Skeletal muscle tissue (tissue), 4 donors: Measurements from ENCODE around the gene JMJD4. TPM values are rescaled to one million over a fixed set of nuclear protein-coding genes. Genes with fewer than 3 reads are reported as not detected.

Experiments
- H3K27ac ChIP-seq: one replicate; pipeline ENCODE4 v1.7.0; 2013; ENCODE audit warnings: mild to moderate bottlenecking, low read depth, low read length, inconsistent platforms
- H3K27me3 ChIP-seq, 3 donors: one replicate each; pipeline ENCODE4 v1.7.0; 2013; ENCODE audit warnings: low read length in 3 of 3; ENCODE audit not compliant: control insufficient read depth in 3 of 3, insufficient read depth in 3 of 3
- H3K36me3 ChIP-seq, 3 donors: one replicate each; pipeline ENCODE4 v1.7.0; 2013; ENCODE audit warnings: low read length in 3 of 3; ENCODE audit not compliant: control insufficient read depth in 3 of 3, insufficient read depth in 3 of 3
- H3K4me1 ChIP-seq, 3 donors: one replicate each; pipeline ENCODE4 v1.7.0; 2013; ENCODE audit warnings: low read length in 3 of 3, mild to moderate bottlenecking in 3 of 3; ENCODE audit not compliant: control insufficient read depth in 3 of 3, insufficient read depth in 3 of 3
- H3K4me3 ChIP-seq, 3 donors: one replicate each; pipeline ENCODE4 v1.7.0; 2013; ENCODE audit warnings: low read length in 3 of 3
- H3K9ac ChIP-seq, 3 donors: one replicate each; pipeline ENCODE4 v1.7.0; 2013; ENCODE audit warnings: low read length in 3 of 3, mild to moderate bottlenecking in 3 of 3, moderate library complexity in 2 of 3, low read depth in 1 of 3
- H3K9me3 ChIP-seq, 3 donors: one replicate each; pipeline ENCODE4 v1.7.0; 2013; ENCODE audit warnings: low read length in 3 of 3; ENCODE audit not compliant: control insufficient read depth in 3 of 3
- total RNA-seq: library from RNA; depleted of rRNA; stranded (reverse); fragments of >200 nt; gene quantifications from one replicate; pipeline ENCODE4 v1.2.3, GENCODE V29; 2014
- donor health status: Osteomylitis.

JMJD4 gene
- total RNA-seq, 1 donor from 2014 or later: 19.3 TPM

GRCh38 chr1:227733751-227734545 lies 1.2 kb downstream of the JMJD4 start:
- Histone ChIP-seq H3K9ac (peak overlapping the region; percentile 88 to 96 (median 89)), H3K9me3 (no peaks in the 10 kb centered on the region), H3K4me3 (peak overlapping the region; percentile 77 to 93 (median 90)), H3K4me1 (peaks cover 28 to 59% (median 34%) of the 10 kb centered on the region in 3 donors), H3K27me3 (no peaks in the 10 kb centered on the region), H3K27ac (peak overlapping the region; percentile 86), H3K36me3 (peaks cover 20 to 27% (median 25%) of the 10 kb centered on the region in 3 donors)

GRCh38 chr1:227733309-227733705 lies 1.8 kb downstream of the JMJD4 start:
- Histone ChIP-seq H3K27ac (no peak overlapping the region), H3K9me3 (no peaks in the 10 kb centered on the region), H3K27me3 (no peaks in the 10 kb centered on the region), H3K4me1 (peaks cover 30 to 60% (median 38%) of the 10 kb centered on the region in 3 donors), H3K36me3 (peaks cover 20 to 27% (median 25%) of the 10 kb centered on the region in 3 donors), H3K9ac (no peak overlapping the region), H3K4me3 (no peak overlapping the region)

GRCh38 chr1:227732586-227733308 lies 2.4 kb downstream of the JMJD4 start:
- Histone ChIP-seq H3K4me3 (no peak overlapping the region), H3K4me1 (peaks cover 30 to 64% (median 41%) of the 10 kb centered on the region in 3 donors), H3K27me3 (no peaks in the 10 kb centered on the region), H3K9me3 (no peaks in the 10 kb centered on the region), H3K27ac (no peak overlapping the region), H3K36me3 (peaks cover 20 to 27% (median 25%) of the 10 kb centered on the region in 3 donors), H3K9ac (no peak overlapping the region)

- H3K4me1 ChIP-seq: peaks cover 30 to 60% (median 42%) of the 10 kb centered on the region in 3 donors
Observed at GRCh38 chr1:227731696-227732585, 3.2 kb downstream of the JMJD4 start.

GRCh38 chr1:227731241-227731677 lies 3.8 kb downstream of the JMJD4 start:
- peaks cover 20 to 27% (median 25%) of the 10 kb centered on the region in 3 donors for H3K36me3 ChIP-seq
- no peaks in the 10 kb centered on the region for H3K9me3 ChIP-seq
- no peak overlapping the region for H3K27ac ChIP-seq
- peaks cover 0 to 3% (median 0%) of the 10 kb centered on the region in 3 donors for H3K27me3 ChIP-seq
- no peak overlapping the region for H3K9ac ChIP-seq
- peaks cover 29 to 54% (median 41%) of the 10 kb centered on the region in 3 donors for H3K4me1 ChIP-seq
- H3K4me3 ChIP-seq: no peak overlapping the region

More at GRCh38 chr1:227731696-227732585, 3.2 kb downstream of the JMJD4 start:
- Histone ChIP-seq H3K4me3 (no peak overlapping the region), H3K36me3 (peaks cover 20 to 27% (median 25%) of the 10 kb centered on the region in 3 donors), H3K27ac (no peak overlapping the region), H3K27me3 (no peaks in the 10 kb centered on the region), H3K9me3 (no peaks in the 10 kb centered on the region), H3K9ac (no peak overlapping the region)

GRCh38 chr1:227730630-227731151 lies 4.4 kb downstream of the JMJD4 start:
- Histone ChIP-seq H3K4me3 (no peak overlapping the region), H3K27ac (no peak overlapping the region), H3K9me3 (no peaks in the 10 kb centered on the region), H3K27me3 (peaks cover 0 to 3% (median 0%) of the 10 kb centered on the region in 3 donors), H3K4me1 (peaks cover 23 to 48% (median 35%) of the 10 kb centered on the region in 3 donors), H3K9ac (no peak overlapping the region), H3K36me3 (peaks cover 20 to 27% (median 25%) of the 10 kb centered on the region in 3 donors)

- Histone ChIP-seq H3K4me1 (peaks cover 22 to 46% (median 34%) of the 10 kb centered on the region in 3 donors), H3K4me3 (peak overlapping the region in 1 of 3 donors; percentile 6)
Observed at GRCh38 chr1:227729881-227730629, 5.0 kb downstream of the JMJD4 start.

GRCh38 chr1:227729144-227729880 lies 5.8 kb downstream of the JMJD4 start:
- peaks cover 0 to 3% (median 0%) of the 10 kb centered on the region in 3 donors for H3K27me3 ChIP-seq
- peak overlapping the region; percentile 80 to 86 (median 85) for H3K4me3 ChIP-seq
- peak overlapping the region; percentile 81 to 85 (median 85) for H3K9ac ChIP-seq
- H3K4me1 ChIP-seq: peaks cover 18 to 39% (median 30%) of the 10 kb centered on the region in 3 donors
- peak overlapping the region; percentile 85 for H3K27ac ChIP-seq
- no peaks in the 10 kb centered on the region for H3K9me3 ChIP-seq
- H3K36me3 ChIP-seq: peaks cover 20 to 27% (median 25%) of the 10 kb centered on the region in 3 donors

More at GRCh38 chr1:227729881-227730629, 5.0 kb downstream of the JMJD4 start:
- Histone ChIP-seq H3K27me3 (peaks cover 0 to 3% (median 0%) of the 10 kb centered on the region in 3 donors), H3K27ac (no peak overlapping the region), H3K9me3 (no peaks in the 10 kb centered on the region), H3K9ac (peak overlapping the region in 1 of 3 donors; percentile 85), H3K36me3 (peaks cover 20 to 27% (median 25%) of the 10 kb centered on the region in 3 donors)
